GM12891 (cell line): Measurements from ENCODE around the gene CREB1.

Experiments used
- PAX5 ChIP-seq: IDR thresholded peaks from 2 replicates; pipeline ENCODE4 v1.6.1; 2011; ENCODE audit warnings: low read length, moderate library complexity, mild to moderate bottlenecking; ENCODE audit not compliant: insufficient read depth, severe bottlenecking
- POLR2A ChIP-seq: IDR thresholded peaks from 2 replicates; pipeline ENCODE4 v1.6.1; 2011; ENCODE audit warnings: low read depth, low read length, control low read depth
- POLR2AphosphoS5 ChIP-seq: IDR thresholded peaks from 2 replicates; pipeline ENCODE4 v1.6.1; 2011; ENCODE audit warnings: low read depth, low read length, control low read depth
- POU2F2 ChIP-seq: IDR thresholded peaks from 2 replicates; pipeline ENCODE4 v1.6.1; 2011; ENCODE audit warnings: low read depth, mild to moderate bottlenecking, control low read depth, low read length, moderate library complexity
- SPI1 ChIP-seq: IDR thresholded peaks from 2 replicates; pipeline ENCODE4 v1.6.1; 2011; ENCODE audit warnings: low read depth, low read length, control low read depth
- TAF1 ChIP-seq: IDR thresholded peaks from 2 replicates; pipeline ENCODE4 v1.6.1; 2011; ENCODE audit warnings: low read depth, low read length, control low read depth

DNA sequence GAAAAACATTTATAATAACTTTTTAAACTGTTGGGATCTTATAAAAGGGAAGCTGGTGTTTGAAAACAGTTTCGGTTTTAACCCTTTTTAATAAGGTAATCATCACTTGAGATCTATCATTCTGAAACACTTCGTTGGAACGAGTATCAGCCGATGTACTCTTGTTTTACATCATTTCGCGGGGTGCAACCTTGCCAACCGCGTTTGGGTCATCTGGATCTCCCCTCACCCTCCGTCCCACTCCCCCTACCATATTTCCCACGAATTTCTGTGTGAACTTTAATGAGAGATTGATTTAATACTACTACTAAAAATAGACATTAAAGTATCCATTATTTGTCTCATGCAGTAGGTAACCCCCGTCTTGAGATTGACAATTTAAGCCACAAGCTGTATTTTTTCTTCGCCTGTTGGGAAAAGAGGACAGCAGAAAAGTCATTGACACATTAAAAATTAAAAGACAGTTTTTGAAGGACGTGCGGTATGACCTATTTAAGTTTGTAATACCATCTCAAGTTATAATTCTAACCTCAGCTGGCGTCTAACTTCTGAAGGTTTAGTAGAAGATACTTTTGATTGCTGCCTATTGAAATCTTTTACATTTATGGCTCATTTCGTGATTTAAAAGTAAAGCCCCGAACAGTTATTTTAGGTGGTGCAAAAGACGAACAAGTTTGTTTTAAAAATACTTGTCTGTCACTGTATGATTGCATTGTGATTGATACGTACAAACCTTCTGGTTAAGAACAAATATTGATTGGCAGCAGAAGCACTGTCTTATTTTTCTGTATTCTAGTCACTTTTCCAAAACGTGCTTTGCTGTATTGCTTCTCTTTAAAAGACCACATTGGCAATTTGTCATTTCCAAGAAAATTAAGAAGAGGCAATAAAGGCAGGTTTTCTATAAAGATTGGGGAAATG, 1.5 kb downstream of the CREB1 start:
- TF ChIP-seq POLR2AphosphoS5 (no peak), POLR2A (no peak), SPI1 (no peak), TAF1 (no peak), POU2F2 (no peak), PAX5 (no peak)
